Endodermal cell (in vitro differentiated cells): Measurements from ENCODE around the gene NDUFA12. TPM values are rescaled to one million over a fixed set of nuclear protein-coding genes. Genes with fewer than 3 reads are reported as not detected.

Experiments
- DNase-seq: peaks from one replicate; pipeline ENCODE4 v3.0.0-alpha.2; 2017
- H3K27ac ChIP-seq: 2 replicates; pipeline ENCODE4 v1.5.1; 2013; ENCODE audit warnings: mild to moderate bottlenecking, low read depth, low read length, moderate library complexity
- H3K27me3 ChIP-seq: 2 replicates; pipeline ENCODE4 v1.6.1; 2013; ENCODE audit warnings: mild to moderate bottlenecking, low read length, moderate library complexity; ENCODE audit not compliant: insufficient read depth, control insufficient read depth, poor library complexity, severe bottlenecking
- H3K36me3 ChIP-seq: 2 replicates; pipeline ENCODE4 v1.7.0; 2013; ENCODE audit warnings: mild to moderate bottlenecking, low read length, moderate library complexity; ENCODE audit not compliant: control insufficient read depth, insufficient read depth
- H3K4me1 ChIP-seq: one replicate; pipeline ENCODE4 v1.7.0; 2013; ENCODE audit warnings: low read length; ENCODE audit not compliant: control insufficient read depth, insufficient read depth
- H3K4me3 ChIP-seq: 2 replicates; pipeline ENCODE4 v1.5.1; 2013; ENCODE audit warnings: mild to moderate bottlenecking, low read length, moderate library complexity
- H3K9ac ChIP-seq: 2 replicates; pipeline ENCODE4 v1.6.1; 2013; ENCODE audit warnings: mild to moderate bottlenecking, low read length, moderate library complexity; ENCODE audit not compliant: poor library complexity, severe bottlenecking; ENCODE audit errors: extremely low read depth
- H3K9me3 ChIP-seq: 2 replicates; pipeline ENCODE4 v1.6.1; 2013; ENCODE audit warnings: mild to moderate bottlenecking, low read length, moderate library complexity; ENCODE audit not compliant: control insufficient read depth
- H3K27ac Mint-ChIP-seq: 2 replicates; pipeline ENCODE4 v1.8.0; 2020; ENCODE audit warnings: mixed read lengths
- H3K27me3 Mint-ChIP-seq: 2 replicates; pipeline ENCODE4 v1.8.0; 2021; ENCODE audit warnings: mild to moderate bottlenecking, mixed read lengths; ENCODE audit not compliant: insufficient read depth
- H3K36me3 Mint-ChIP-seq: 2 replicates; pipeline ENCODE4 v1.8.0; 2020; ENCODE audit warnings: low read depth, mixed read lengths
- H3K4me1 Mint-ChIP-seq: 2 replicates; pipeline ENCODE4 v1.8.0; 2020; ENCODE audit warnings: mixed read lengths
- H3K4me3 Mint-ChIP-seq: 2 replicates; pipeline ENCODE4 v1.8.0; 2020; ENCODE audit warnings: mild to moderate bottlenecking, moderate library complexity, mixed read lengths
- H3K9me3 Mint-ChIP-seq: 2 replicates; pipeline ENCODE4 v1.8.0; 2020; ENCODE audit warnings: mild to moderate bottlenecking, mixed read lengths
- CTCF ChIP-seq: fragments of 200-600 bp; sonication (generic); conservative IDR thresholded peaks from 2 replicates; pipeline ENCODE4 v1.5.0; 2021; ENCODE audit warnings: antibody characterized with exemption, mild to moderate bottlenecking
- WGBS, 2 experiments: methylation state at CpG; one replicate each; pipeline versions ENCODE4 v1.1.5 to v1.1.7; 2013; ENCODE audit warnings: missing lambda C conversion rate in 2 of 2, mixed read lengths in 1 of 2; ENCODE audit not compliant: insufficient coverage in 1 of 2, insufficient read length in 1 of 2; 5-methylcytosine and 5-hydroxymethylcytosine counted together
- total RNA-seq, 2 donors: library from RNA; stranded (reverse); fragmentation: NEBNext Ultra II Directional in 1 of 2; extraction: Animal tissue kit (Norgen Biotek cat#: 25700) in 1 of 2; gene quantifications; 2 replicates in 1 of 2; 3 replicates in 1 of 2; pipeline ENCODE4 v1.2.1, GENCODE V29; 2021

Gene NDUFA12
- total RNA-seq, 2 donors from 2014 or later: 113 to 131 TPM

GRCh38 chr12:94954948-94955592 is 48.4 kb downstream of the NDUFA12 start:
- H3K27ac ChIP-seq: no peak overlapping the region
- no peak overlapping the region for H3K4me3 Mint-ChIP-seq
- peaks cover 7% of the 10 kb centered on the region for H3K27me3 Mint-ChIP-seq
- TF ChIP-seq CTCF: no peak
- no peaks in the 10 kb centered on the region for H3K9me3 Mint-ChIP-seq
- no peak overlapping the region for H3K27ac Mint-ChIP-seq
- no peak overlapping the region for H3K4me3 ChIP-seq
- H3K4me1 ChIP-seq: peaks cover 10% of the 10 kb centered on the region
- H3K36me3 ChIP-seq: no peaks in the 10 kb centered on the region
- DNase-seq: no peak
- no peak overlapping the region for H3K9ac ChIP-seq
- no peaks in the 10 kb centered on the region for H3K27me3 ChIP-seq
- no peaks in the 10 kb centered on the region for H3K36me3 Mint-ChIP-seq
- H3K4me1 Mint-ChIP-seq: peaks cover 25% of the 10 kb centered on the region
- H3K9me3 ChIP-seq: no peaks in the 10 kb centered on the region
- 90% methylated on average over 8 to 10 of the region's 10 CpGs for WGBS, 2 experiments

GRCh38 chr12:94954029-94954685 is 49.3 kb downstream of the NDUFA12 start:
- Histone ChIP-seq H3K4me3 (no peak overlapping the region), H3K27ac (no peak overlapping the region), H3K36me3 (no peaks in the 10 kb centered on the region), H3K9ac (no peak overlapping the region), H3K4me1 (peaks cover 10% of the 10 kb centered on the region), H3K27me3 (no peaks in the 10 kb centered on the region), H3K9me3 (no peaks in the 10 kb centered on the region)
- DNase-seq: no peak
- Mint-ChIP-seq H3K27me3 (peaks cover 6% of the 10 kb centered on the region), H3K4me1 (peaks cover 21% of the 10 kb centered on the region), H3K4me3 (no peak overlapping the region), H3K36me3 (no peaks in the 10 kb centered on the region), H3K9me3 (no peaks in the 10 kb centered on the region), H3K27ac (no peak overlapping the region)
- WGBS, 2 experiments: 0 to 3% methylated on average over 1 of the region's 1 CpG
- no peak for TF ChIP-seq CTCF

GRCh38 chr12:94952325-94952724 is 51.2 kb downstream of the NDUFA12 start:
- TF ChIP-seq CTCF: no peak
- H3K4me1 ChIP-seq: peaks cover 10% of the 10 kb centered on the region
- peak overlapping the region; percentile 10 for H3K27ac Mint-ChIP-seq
- no peaks in the 10 kb centered on the region for H3K27me3 ChIP-seq
- H3K27ac ChIP-seq: no peak overlapping the region
- H3K9ac ChIP-seq: no peak overlapping the region
- peaks cover 6% of the 10 kb centered on the region for H3K27me3 Mint-ChIP-seq
- no peaks in the 10 kb centered on the region for H3K9me3 Mint-ChIP-seq
- no peaks in the 10 kb centered on the region for H3K9me3 ChIP-seq
- WGBS, 2 experiments: 86% methylated on average over 2 of the region's 2 CpGs; no CpG with 5 or more reads in 1 of the 2 experiments
- no peaks in the 10 kb centered on the region for H3K36me3 Mint-ChIP-seq
- no peak overlapping the region for H3K4me3 Mint-ChIP-seq
- DNase-seq: no peak
- no peaks in the 10 kb centered on the region for H3K36me3 ChIP-seq
- H3K4me3 ChIP-seq: no peak overlapping the region
- peaks cover 20% of the 10 kb centered on the region for H3K4me1 Mint-ChIP-seq
